Measurements from ENCODE around the gene BCAM.

BCAM gene

GRCh38 chr19:44816301-44816700, 7.4 kb downstream of the BCAM start:
- WGBS (ENCODE audit: insufficient coverage) = 100% methylated on average over 1 of the region's 2 CpGs

GRCh38 chr19:44817725-44818465, 9.0 kb downstream of the BCAM start:
- no peak for DNase-seq
- WGBS (ENCODE audit: insufficient coverage) = 94% methylated on average over 6 of the region's 8 CpGs
- Histone ChIP-seq H3K4me3 (ENCODE audit: control insufficient read depth in 1 of 7, extremely low read depth in 1 of 7, insufficient read depth in 4 of 7, low read depth in 2 of 7, low read length in 6 of 7) (no peak overlapping the region), H3K4me1 (ENCODE audit: control extremely low read depth in 1 of 4, control insufficient read depth in 4 of 4, insufficient read depth in 4 of 4, low read length in 3 of 4) (peaks cover 0 to 2% (median 0%) of the 10 kb centered on the region in 4 experiments), H3K27me3 (replicated peaks in 2 of 5; ENCODE audit: control insufficient read depth in 4 of 5, insufficient read depth in 5 of 5, low read length in 4 of 5) (no peaks in the 10 kb centered on the region), H3K36me3 (ENCODE audit: control insufficient read depth in 4 of 4, insufficient read depth in 4 of 4, low read length in 3 of 4) (no peaks in the 10 kb centered on the region), H3K9me3 (ENCODE audit: control extremely low read depth in 1 of 5, control insufficient read depth in 4 of 5, insufficient read depth in 2 of 5, low read depth in 1 of 5, low read length in 4 of 5) (no peaks in the 10 kb centered on the region), H3K27ac (ENCODE audit: insufficient read depth in 1 of 2, low read depth in 1 of 2, low read length in 2 of 2, poor library complexity in 1 of 2, severe bottlenecking in 2 of 2) (no peak overlapping the region)
- ChIA-PET POLR2A (no interaction called here), CTCF (no interaction called here)

More at GRCh38 chr19:44816301-44816700, 7.4 kb downstream of the BCAM start:
- DNase-seq = no peak
- Histone ChIP-seq H3K9me3 (ENCODE audit: control extremely low read depth in 1 of 5, control insufficient read depth in 4 of 5, insufficient read depth in 2 of 5, low read depth in 1 of 5, low read length in 4 of 5) (no peaks in the 10 kb centered on the region), H3K27ac (ENCODE audit: insufficient read depth in 1 of 2, low read depth in 1 of 2, low read length in 2 of 2, poor library complexity in 1 of 2, severe bottlenecking in 2 of 2) (no peak overlapping the region), H3K4me1 (ENCODE audit: control extremely low read depth in 1 of 4, control insufficient read depth in 4 of 4, insufficient read depth in 4 of 4, low read length in 3 of 4) (peaks cover 0 to 2% (median 0%) of the 10 kb centered on the region in 4 experiments), H3K36me3 (ENCODE audit: control insufficient read depth in 4 of 4, insufficient read depth in 4 of 4, low read length in 3 of 4) (no peaks in the 10 kb centered on the region), H3K4me3 (ENCODE audit: control insufficient read depth in 1 of 7, extremely low read depth in 1 of 7, insufficient read depth in 4 of 7, low read depth in 2 of 7, low read length in 6 of 7) (no peak overlapping the region), H3K27me3 (replicated peaks in 2 of 5; ENCODE audit: control insufficient read depth in 4 of 5, insufficient read depth in 5 of 5, low read length in 4 of 5) (no peaks in the 10 kb centered on the region)
- ChIA-PET POLR2A (no interaction called here), CTCF (interaction anchor here (0.8 kb wide), 1 partner anchor 12 kb away, joined by 5 read pairs; no protein-coding TSS in a partner anchor)

- Histone ChIP-seq H3K9me3 (ENCODE audit: control extremely low read depth in 1 of 5, control insufficient read depth in 4 of 5, insufficient read depth in 2 of 5, low read depth in 1 of 5, low read length in 4 of 5) (no peaks in the 10 kb centered on the region), H3K4me1 (ENCODE audit: control extremely low read depth in 1 of 4, control insufficient read depth in 4 of 4, insufficient read depth in 4 of 4, low read length in 3 of 4) (peaks cover 0 to 2% (median 0%) of the 10 kb centered on the region in 4 experiments), H3K36me3 (ENCODE audit: control insufficient read depth in 4 of 4, insufficient read depth in 4 of 4, low read length in 3 of 4) (no peaks in the 10 kb centered on the region), H3K27ac (ENCODE audit: insufficient read depth in 1 of 2, low read depth in 1 of 2, low read length in 2 of 2, poor library complexity in 1 of 2, severe bottlenecking in 2 of 2) (no peak overlapping the region), H3K4me3 (ENCODE audit: control insufficient read depth in 1 of 7, extremely low read depth in 1 of 7, insufficient read depth in 4 of 7, low read depth in 2 of 7, low read length in 6 of 7) (no peak overlapping the region), H3K27me3 (replicated peaks in 2 of 5; ENCODE audit: control insufficient read depth in 4 of 5, insufficient read depth in 5 of 5, low read length in 4 of 5) (no peaks in the 10 kb centered on the region)
- POLR2A ChIA-PET = no interaction called here
- no peak for DNase-seq
- CTCF ChIA-PET = no interaction called here
- 98% methylated on average over 6 of the region's 20 CpGs for WGBS (ENCODE audit: insufficient coverage)
These were observed 9.6 kb downstream of the BCAM start for GRCh38 chr19:44818466-44819031.

- peaks cover 0 to 2% (median 0%) of the 10 kb centered on the region in 4 experiments for H3K4me1 ChIP-seq (ENCODE audit: control extremely low read depth in 1 of 4, control insufficient read depth in 4 of 4, insufficient read depth in 4 of 4, low read length in 3 of 4)
- H3K36me3 ChIP-seq (ENCODE audit: control insufficient read depth in 4 of 4, insufficient read depth in 4 of 4, low read length in 3 of 4) = no peaks in the 10 kb centered on the region
- 96% methylated on average over 28 of the region's 28 CpGs for WGBS (ENCODE audit: insufficient coverage)
- H3K4me3 ChIP-seq (ENCODE audit: control insufficient read depth in 1 of 7, extremely low read depth in 1 of 7, insufficient read depth in 4 of 7, low read depth in 2 of 7, low read length in 6 of 7) = no peak overlapping the region
- no peak overlapping the region for H3K27ac ChIP-seq (ENCODE audit: insufficient read depth in 1 of 2, low read depth in 1 of 2, low read length in 2 of 2, poor library complexity in 1 of 2, severe bottlenecking in 2 of 2)
- ChIA-PET CTCF (interaction anchor here (0.7 to 1.3 kb wide), 2 partner anchors 24 to 25 kb away, joined by 3 read pairs; no protein-coding TSS in a partner anchor), POLR2A (no interaction called here)
- no peak for DNase-seq
- no peaks in the 10 kb centered on the region for H3K27me3 ChIP-seq (replicated peaks in 2 of 5; ENCODE audit: control insufficient read depth in 4 of 5, insufficient read depth in 5 of 5, low read length in 4 of 5)
- no peaks in the 10 kb centered on the region for H3K9me3 ChIP-seq (ENCODE audit: control extremely low read depth in 1 of 5, control insufficient read depth in 4 of 5, insufficient read depth in 2 of 5, low read depth in 1 of 5, low read length in 4 of 5)
These were observed 10.4 kb downstream of the BCAM start for GRCh38 chr19:44819246-44819832.

GRCh38 chr19:44820648-44821609, 12.0 kb downstream of the BCAM start:
- no peak for DNase-seq
- Histone ChIP-seq H3K9me3 (ENCODE audit: control extremely low read depth in 1 of 5, control insufficient read depth in 4 of 5, insufficient read depth in 2 of 5, low read depth in 1 of 5, low read length in 4 of 5) (no peaks in the 10 kb centered on the region), H3K27ac (ENCODE audit: insufficient read depth in 1 of 2, low read depth in 1 of 2, low read length in 2 of 2, poor library complexity in 1 of 2, severe bottlenecking in 2 of 2) (no peak overlapping the region), H3K27me3 (replicated peaks in 2 of 5; ENCODE audit: control insufficient read depth in 4 of 5, insufficient read depth in 5 of 5, low read length in 4 of 5) (no peaks in the 10 kb centered on the region), H3K4me1 (ENCODE audit: control extremely low read depth in 1 of 4, control insufficient read depth in 4 of 4, insufficient read depth in 4 of 4, low read length in 3 of 4) (peaks cover 0 to 2% (median 0%) of the 10 kb centered on the region in 4 experiments), H3K4me3 (ENCODE audit: control insufficient read depth in 1 of 7, extremely low read depth in 1 of 7, insufficient read depth in 4 of 7, low read depth in 2 of 7, low read length in 6 of 7) (no peak overlapping the region), H3K36me3 (ENCODE audit: control insufficient read depth in 4 of 4, insufficient read depth in 4 of 4, low read length in 3 of 4) (no peaks in the 10 kb centered on the region)
- POLR2A ChIA-PET = interaction anchor here (0.7 kb wide), 1 partner anchor 161 kb away, joined by 3 read pairs; no protein-coding TSS in a partner anchor
- 83% methylated on average over 17 of the region's 35 CpGs for WGBS (ENCODE audit: insufficient coverage)
- CTCF ChIA-PET = interaction anchor here (1.0 kb wide), 1 partner anchor 16 kb away, joined by 4 read pairs; no protein-coding TSS in a partner anchor

- Histone ChIP-seq H3K4me1 (ENCODE audit: control extremely low read depth in 1 of 4, control insufficient read depth in 4 of 4, insufficient read depth in 4 of 4, low read length in 3 of 4) (peaks cover 0 to 2% (median 0%) of the 10 kb centered on the region in 4 experiments), H3K27ac (ENCODE audit: insufficient read depth in 1 of 2, low read depth in 1 of 2, low read length in 2 of 2, poor library complexity in 1 of 2, severe bottlenecking in 2 of 2) (no peak overlapping the region), H3K36me3 (ENCODE audit: control insufficient read depth in 4 of 4, insufficient read depth in 4 of 4, low read length in 3 of 4) (no peaks in the 10 kb centered on the region), H3K27me3 (replicated peaks in 2 of 5; ENCODE audit: control insufficient read depth in 4 of 5, insufficient read depth in 5 of 5, low read length in 4 of 5) (no peaks in the 10 kb centered on the region), H3K4me3 (ENCODE audit: control insufficient read depth in 1 of 7, extremely low read depth in 1 of 7, insufficient read depth in 4 of 7, low read depth in 2 of 7, low read length in 6 of 7) (no peak overlapping the region), H3K9me3 (ENCODE audit: control extremely low read depth in 1 of 5, control insufficient read depth in 4 of 5, insufficient read depth in 2 of 5, low read depth in 1 of 5, low read length in 4 of 5) (no peaks in the 10 kb centered on the region)
- POLR2A ChIA-PET = interaction anchor here (0.6 kb wide), 1 partner anchor 99 kb away, joined by 3 read pairs; no protein-coding TSS in a partner anchor
- CTCF ChIA-PET = interaction anchor here (1.0 to 1.7 kb wide), 3 partner anchors 14 to 23 kb away, joined by 3 to 4 read pairs (median 4); no protein-coding TSS in a partner anchor
- WGBS (ENCODE audit: insufficient coverage) = 98% methylated on average over 10 of the region's 11 CpGs
- DNase-seq = no peak
These were observed 13.3 kb downstream of the BCAM start for GRCh38 chr19:44822177-44822576.
